HepG2 (cell line): ENCODE results near the gene TPTE2. TPM values are rescaled to one million over a fixed set of nuclear protein-coding genes. Genes with fewer than 3 reads are reported as not detected.
"Not testable (repeated sequence)": the region's sequence is repeated elsewhere in the genome, so short reads cannot be mapped to it uniquely, and the experiment has no call there.

ENCODE experiments used
- ATAC-seq: fragments of 200-7000 bp; cut with Tn5 transposase; 3 replicates; pipeline ENCODE4 v1.9.1; 2020; ENCODE audit warnings: mild to moderate bottlenecking, moderate library complexity
- BruUV-seq: library from RNA; stranded (reverse); fragments of 400-500 nt; replicated peaks from 2 replicates; lab custom pipeline; 2021; lab: Mats Ljungman, UMichigan
- CTCF ChIA-PET: fragments of 300-600 bp; formaldehyde crosslinking; extraction: SDS; loops from one replicate; lab custom pipeline; 2021; ENCODE audit warnings: low total read pairs, inconsistent platforms, low intra/inter-chr PET ratio; lab: Yijun Ruan, JAX
- POLR2A ChIA-PET: fragments of 350-600 bp; sonication (Branson Sonifier 250); formaldehyde crosslinking; loops from one replicate; lab custom pipeline; 2020; ENCODE audit warnings: antibody characterized with exemption, inconsistent platforms; lab: Yijun Ruan, JAX
- DNase-seq: peaks from one replicate; pipeline ENCODE4 v3.0.0-alpha.2; 2015; ENCODE audit warnings: low spot score
- FAIRE-seq: peaks from 3 replicates; lab custom pipeline; 2011; peaks lifted over from hg19 to GRCh38; lab: Jason Lieb, UNC
- H2AFZ ChIP-seq: one replicate; pipeline ENCODE4 v1.6.1; 2011; ENCODE audit warnings: low read length, inconsistent platforms
- H3K27ac ChIP-seq: fragments of 300-600 bp; 3 replicates; pipeline ENCODE4 v1.8.0; 2011; ENCODE audit warnings: mixed run types, mild to moderate bottlenecking, mixed read lengths, low read length, inconsistent platforms; ENCODE audit not compliant: insufficient read depth; ENCODE audit errors: extremely low read length
- H3K27me3 ChIP-seq, 2 experiments: fragments of 200-600 bp in 1 of 2; 2 replicates in 1 of 2; 3 replicates in 1 of 2; pipeline versions ENCODE4 v1.6.0 to v1.8.0; 2011; ENCODE audit warnings: low read length in 2 of 2, mild to moderate bottlenecking in 2 of 2, moderate library complexity in 2 of 2, inconsistent platforms in 1 of 2; ENCODE audit not compliant: insufficient read depth in 2 of 2, control insufficient read depth in 1 of 2
- H3K36me3 ChIP-seq, 2 experiments: fragments of 200-600 bp in 1 of 2; replicated peaks in 1 of 2; 2 replicates in 1 of 2; 3 replicates in 1 of 2; pipeline versions ENCODE4 v1.5.1 to v1.8.0; 2011; ENCODE audit warnings: low read length in 2 of 2, inconsistent platforms in 1 of 2; ENCODE audit not compliant: insufficient read depth in 2 of 2, control insufficient read depth in 1 of 2
- H3K4me1 ChIP-seq: 2 replicates; pipeline ENCODE4 v1.5.1; 2012; ENCODE audit warnings: low read length, inconsistent platforms; ENCODE audit not compliant: insufficient read depth
- H3K4me2 ChIP-seq: 2 replicates; pipeline ENCODE4 v1.6.0; 2011; ENCODE audit warnings: low read depth, low read length, inconsistent platforms
- H3K4me3 ChIP-seq, 3 experiments: fragments of 200-600 bp in 1 of 3; sonication (generic), shearing (Covaris generic) in 1 of 3; replicated peaks in 1 of 3; 2 replicates each; pipeline ENCODE4 v1.5.1; 2011 to 2016; ENCODE audit warnings: low read length in 3 of 3, inconsistent platforms in 2 of 3, low read depth in 2 of 3, mild to moderate bottlenecking in 2 of 3, control low read depth in 1 of 3, mixed read lengths in 1 of 3; ENCODE audit not compliant: insufficient read depth in 1 of 3
- H3K79me2 ChIP-seq: one replicate; pipeline ENCODE4 v1.6.1; 2011; ENCODE audit warnings: low read length, inconsistent platforms; ENCODE audit not compliant: insufficient read depth
- H3K9ac ChIP-seq: 2 replicates; pipeline ENCODE4 v1.6.0; 2011; ENCODE audit warnings: mild to moderate bottlenecking, low read depth, low read length, inconsistent platforms; ENCODE audit not compliant: insufficient read depth
- H3K9me3 ChIP-seq: 2 replicates; pipeline ENCODE4 v1.5.1; 2012; ENCODE audit warnings: mild to moderate bottlenecking, low read length
- H4K20me1 ChIP-seq: 2 replicates; pipeline ENCODE4 v1.6.0; 2011; ENCODE audit warnings: inconsistent platforms, mild to moderate bottlenecking, low read length, moderate library complexity; ENCODE audit not compliant: insufficient read depth
- WGBS: methylation state at CpG from one replicate; pipeline ENCODE4 v1.1.6; 2017; ENCODE audit warnings: low lambda C conversion rate; 5-methylcytosine and 5-hydroxymethylcytosine counted together
- in situ Hi-C: cut with HindIII; loops from 2 replicates; pipeline ENCODE4 v1.10.0; 2017; ENCODE audit warnings: low pct_unique_long_range_greater_than_20kb; ENCODE audit not compliant: extremely low pct_ligation_motif_present
- intact Hi-C: fragments of 100-400 bp; cut with micrococcal nuclease; formaldehyde crosslinking; loops from one replicate; pipeline ENCODE4 v1.10.0; 2022; ENCODE audit not compliant: unreplicated experiment
- polyA plus RNA-seq, 8 experiments: library from polyadenylated mRNA; depleted of rRNA in 3 of 8; stranded (reverse) in 7 of 8; unstranded in 1 of 8; fragments of >200 nt; fragmentation: Illumina TruSeq in 4 of 8; extraction: Trizol in 4 of 8; gene quantifications; 2 replicates each; pipeline versions ENCODE4 v1.2.1 to v1.2.3, GENCODE V29; 2011 to 2016; ENCODE audit warnings: low read depth in 4 of 8, missing spikeins in 1 of 8, mixed read lengths in 1 of 8; ENCODE audit not compliant: insufficient read depth in 1 of 8
- total RNA-seq, 5 experiments: library from RNA; depleted of rRNA; stranded (reverse); fragments of >200 nt; fragmentation: Illumina TruSeq; extraction: Trizol; gene quantifications; 2 replicates each; pipeline ENCODE4 v1.2.3, GENCODE V29; 2016; ENCODE audit warnings: low read depth in 1 of 5

TPTE2 gene
- total and polyA plus RNA-seq, 2 of the 13 experiments (the other 11 are each of a cell fraction or from before 2014, with no cell fraction given): 0.07 TPM; not detected in 1

DNA sequence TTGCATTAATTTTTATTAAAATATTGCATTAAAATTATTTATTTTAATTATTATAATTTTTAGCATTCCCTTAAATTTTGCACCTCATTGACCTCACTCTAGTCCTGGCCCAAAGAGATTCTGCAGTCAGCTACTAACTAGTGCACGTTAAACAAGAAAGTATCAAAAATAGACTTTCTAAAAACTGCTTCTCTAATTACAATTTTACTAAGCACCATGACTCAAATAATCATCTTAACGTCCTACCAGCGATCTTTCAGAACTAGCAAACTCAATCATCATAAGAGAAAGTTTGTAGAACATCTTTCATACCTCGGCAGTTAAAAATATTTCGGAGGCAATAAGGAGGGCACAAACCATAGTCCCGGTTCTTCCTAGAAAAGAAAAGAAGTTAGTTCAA lies 123.6 kb downstream of the TPTE2 start:
- CTCF ChIA-PET, H3K9ac ChIP-seq, POLR2A ChIA-PET, in situ Hi-C loops, H3K36me3 ChIP-seq, H3K4me3 ChIP-seq, H3K4me2 ChIP-seq, intact Hi-C loops, H3K9me3 ChIP-seq, H3K27ac ChIP-seq, BruUV-seq, H3K27me3 ChIP-seq, FAIRE-seq, H2AFZ ChIP-seq, ATAC-seq, H3K79me2 ChIP-seq, H4K20me1 ChIP-seq, DNase-seq, H3K4me1 ChIP-seq: not testable (repeated sequence)
- WGBS: under 1% methylated on average over 6 of the region's 6 CpGs

DNA sequence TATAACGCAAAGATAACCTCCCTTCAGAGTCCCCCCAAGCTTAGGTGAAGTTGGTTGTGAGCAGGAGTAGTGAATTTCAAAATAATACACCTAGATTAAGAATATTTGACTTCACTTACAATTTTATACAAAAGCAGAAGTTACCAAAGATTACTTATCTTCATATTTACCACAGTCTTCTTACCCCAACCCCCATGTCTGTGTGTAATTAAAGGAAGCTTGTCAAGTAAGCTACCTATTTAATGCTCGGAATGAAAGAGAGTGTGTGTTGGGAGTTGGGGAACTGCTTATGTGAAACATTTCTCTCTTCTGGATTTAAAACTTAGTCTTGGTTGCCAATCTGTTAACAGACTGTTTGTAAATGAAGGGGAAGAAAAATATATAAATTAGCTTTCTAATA lies 139.1 kb downstream of the TPTE2 start:
- H3K4me3 ChIP-seq, H3K9me3 ChIP-seq, H3K4me1 ChIP-seq, in situ Hi-C loops, H3K79me2 ChIP-seq, H3K9ac ChIP-seq, H4K20me1 ChIP-seq, POLR2A ChIA-PET, H3K27me3 ChIP-seq, BruUV-seq, ATAC-seq, H3K4me2 ChIP-seq, H2AFZ ChIP-seq, intact Hi-C loops, CTCF ChIA-PET, H3K36me3 ChIP-seq, FAIRE-seq, H3K27ac ChIP-seq, DNase-seq: not testable (repeated sequence)
- whole genome bisulfite sequencing: 3% methylated on average over 2 of the region's 2 CpGs

DNA sequence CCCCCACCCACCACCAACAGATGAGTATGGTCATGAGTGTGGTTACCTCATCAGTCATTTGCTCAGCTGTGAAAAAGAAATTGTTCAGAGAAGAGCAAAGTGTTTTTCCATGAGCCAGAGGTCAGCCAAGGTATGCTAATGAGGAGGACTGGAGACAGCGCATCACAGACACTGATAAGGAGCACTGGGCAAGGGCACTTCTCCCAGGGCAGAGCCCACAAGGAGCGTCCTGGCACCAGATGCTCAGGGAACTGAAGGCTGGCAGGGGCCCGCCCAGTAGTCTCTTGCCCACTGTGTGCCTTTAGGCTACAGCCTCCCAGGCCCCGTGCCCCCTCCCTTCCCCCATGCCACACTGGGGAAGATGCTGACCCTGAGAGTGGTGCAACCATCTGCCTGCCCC lies 148.8 kb downstream of the TPTE2 start:
- H3K9me3 ChIP-seq: peaks cover 16% of the 10 kb centered on the region; the same call in 1 of the 2 replicates
- POLR2A ChIA-PET, H3K27ac ChIP-seq, H4K20me1 ChIP-seq, H3K9ac ChIP-seq, H3K4me3 ChIP-seq, BruUV-seq, H3K79me2 ChIP-seq, H3K4me1 ChIP-seq, ATAC-seq, intact Hi-C loops, H2AFZ ChIP-seq, FAIRE-seq, H3K27me3 ChIP-seq, H3K4me2 ChIP-seq, DNase-seq, in situ Hi-C loops, H3K36me3 ChIP-seq, CTCF ChIA-PET: not testable (repeated sequence)
- WGBS: no CpG with 5 or more reads among the region's 4 CpGs

DNA sequence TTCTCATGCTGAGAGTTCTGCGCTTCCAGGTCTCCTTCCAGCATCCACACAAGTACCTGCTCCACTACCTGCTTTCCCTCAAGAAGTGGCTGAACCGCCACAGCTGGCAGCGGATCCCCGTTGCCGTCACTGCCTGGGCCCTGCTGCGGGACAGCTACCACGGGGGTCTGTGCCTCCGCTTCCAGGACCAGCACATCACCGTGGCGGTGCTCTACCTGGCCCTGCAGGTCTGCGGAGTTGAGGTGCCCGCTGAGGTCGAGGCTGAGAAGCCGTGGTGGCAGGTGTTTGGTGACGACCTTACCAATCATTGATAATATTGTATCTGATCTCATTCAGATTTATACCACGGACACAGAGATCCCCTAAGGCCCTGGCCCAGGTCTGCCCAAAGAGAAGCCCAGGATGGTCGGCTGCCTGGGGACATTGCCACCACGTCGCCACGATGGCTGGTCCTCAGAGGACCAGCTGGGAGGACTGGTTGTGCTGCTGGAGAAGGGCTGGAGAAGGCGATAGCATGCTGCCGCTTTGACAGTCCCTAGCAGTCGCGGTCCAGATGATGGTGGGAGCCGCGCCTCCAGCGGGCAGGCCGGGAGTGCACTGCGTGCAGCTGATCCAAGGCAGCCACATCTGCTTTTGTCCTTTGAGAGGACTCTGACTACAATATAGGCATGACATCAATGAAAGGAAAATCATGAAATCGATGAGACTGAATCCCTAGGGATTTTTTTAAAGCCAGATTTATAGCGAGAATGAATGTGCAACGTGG lies 178.4 kb downstream of the TPTE2 start:
- intact Hi-C loops, FAIRE-seq: not testable (repeated sequence)

More for the DNA sequence above, 178.4 kb downstream of the TPTE2 start:
- H3K4me3 ChIP-seq, POLR2A ChIA-PET, H3K4me1 ChIP-seq, ATAC-seq, H4K20me1 ChIP-seq, BruUV-seq, H3K36me3 ChIP-seq, H3K27ac ChIP-seq, CTCF ChIA-PET, H3K9ac ChIP-seq, H2AFZ ChIP-seq, H3K27me3 ChIP-seq, H3K4me2 ChIP-seq, H3K9me3 ChIP-seq, DNase-seq, in situ Hi-C loops, H3K79me2 ChIP-seq: not testable (repeated sequence)
- 46% methylated on average over 26 of the region's 32 CpGs for WGBS
